Tibial artery (tissue), 4 donors: ENCODE data around the gene CCR5.

Source experiments
- DNase-seq, 2 donors: peaks; one replicate each; pipeline ENCODE4 v3.0.0-alpha.2; 2019
- H3K27ac ChIP-seq, 2 donors: fragments of 200-600 bp; sonication (generic) in 1 of 2; 1 replicate in 1 of 2; 2 replicates in 1 of 2; pipeline ENCODE4 v1.5.1; 2018 to 2019; ENCODE audit warnings: mild to moderate bottlenecking in 1 of 2
- H3K27me3 ChIP-seq, 2 donors: fragments of 200-600 bp; sonication (generic) in 1 of 2; one replicate each; pipeline versions ENCODE4 v1.5.1 to v1.6.0; 2016 to 2019
- H3K36me3 ChIP-seq, 3 donors: fragments of 200-600 bp; sonication (generic) in 2 of 3; one replicate each; pipeline ENCODE4 v1.5.1; 2016 to 2019; ENCODE audit warnings: mild to moderate bottlenecking in 2 of 3
- H3K4me1 ChIP-seq, 4 donors: fragments of 200-600 bp; sonication (generic) in 2 of 4; 1 replicate in 3 of 4; 2 replicates in 1 of 4; pipeline ENCODE4 v1.5.1; 2016 to 2019
- H3K4me3 ChIP-seq, 2 donors: fragments of 200-600 bp; sonication (generic) in 1 of 2; 1 replicate in 1 of 2; 2 replicates in 1 of 2; pipeline ENCODE4 v1.5.1; 2018 to 2019; ENCODE audit warnings: mild to moderate bottlenecking in 2 of 2
- H3K9me3 ChIP-seq, 3 donors: fragments of 200-600 bp; sonication (generic) in 1 of 3; one replicate each; pipeline ENCODE4 v1.5.1; 2016 to 2019
- CTCF ChIP-seq, 2 experiments: fragments of 200-600 bp in 1 of 2; fragments of 450-650 bp in 1 of 2; IDR thresholded peaks; one replicate each; pipeline ENCODE4 v1.5.1; 2017 to 2019; ENCODE audit warnings: antibody characterized with exemption in 2 of 2, mild to moderate bottlenecking in 1 of 2, moderate library complexity in 1 of 2
- intact Hi-C: fragments of 100-400 bp; cut with DNase I; formaldehyde crosslinking; loops from one replicate; pipeline ENCODE4 v1.15.0; 2023; ENCODE audit warnings: low total_unique reads

The CCR5 gene

GRCh38 chr3:46406443-46406787 lies 35.7 kb downstream of the CCR5 start:
- no peak for TF ChIP-seq CTCF (IDR thresholded peaks at IDR 0.05)
- peak overlapping the region; percentile 42 to 63 for H3K27ac ChIP-seq
- H3K9me3 ChIP-seq = no peaks in the 10 kb centered on the region
- peaks cover 0 to 2% of the 10 kb centered on the region in 2 donors for H3K27me3 ChIP-seq
- peak in 1 of 2 donors; percentile 44 for DNase-seq
- no peaks in the 10 kb centered on the region for H3K36me3 ChIP-seq
- H3K4me1 ChIP-seq = peaks cover 0 to 22% (median 8%) of the 10 kb centered on the region in 4 donors
- no peak overlapping the region for H3K4me3 ChIP-seq
- intact Hi-C loops = no loop called here

- intact Hi-C loops = no loop called here
- peaks cover 0 to 22% (median 8%) of the 10 kb centered on the region in 4 donors for H3K4me1 ChIP-seq
- H3K27me3 ChIP-seq = peaks cover 0 to 2% of the 10 kb centered on the region in 2 donors
- peak within 1 kb of the TSS; percentile 18 to 33 for H3K4me3 ChIP-seq
- DNase-seq = peak; percentile 56 to 72
- H3K36me3 ChIP-seq = no peaks in the 10 kb centered on the region
- H3K27ac ChIP-seq = peak within 1 kb of the TSS; percentile 42 to 63
- no peak for TF ChIP-seq CTCF (IDR thresholded peaks at IDR 0.05)
- no peaks in the 10 kb centered on the region for H3K9me3 ChIP-seq
Observed at GRCh38 chr3:46406788-46407611, 36.3 kb downstream of the CCR5 start, which contains the start of the genes CCR5AS and CCRL2. Gene CCR5AS (minus strand): TSS chr3:46407066. Gene CCRL2 (plus strand): TSS chr3:46407259. CDS start chr3:46408080, 821 bp downstream.

- peaks cover 0 to 22% (median 8%) of the 10 kb centered on the region in 4 donors for H3K4me1 ChIP-seq
- H3K36me3 ChIP-seq = no peaks in the 10 kb centered on the region
- no peak overlapping the region for H3K27ac ChIP-seq
- intact Hi-C loops = no loop called here
- no peak for DNase-seq
- peaks cover 0 to 2% of the 10 kb centered on the region in 2 donors for H3K27me3 ChIP-seq
- no peaks in the 10 kb centered on the region for H3K9me3 ChIP-seq
- TF ChIP-seq CTCF (IDR thresholded peaks at IDR 0.05) = no peak
- H3K4me3 ChIP-seq = peak overlapping the region in 1 of 2 donors; percentile 33
Observed at GRCh38 chr3:46407970-46408369, 37.2 kb downstream of the CCR5 start.

- no peaks in the 10 kb centered on the region for H3K36me3 ChIP-seq
- H3K27me3 ChIP-seq = peaks cover 0 to 2% of the 10 kb centered on the region in 2 donors
- no peak overlapping the region for H3K27ac ChIP-seq
- intact Hi-C loops = no loop called here
- H3K4me3 ChIP-seq = no peak overlapping the region
- no peak for DNase-seq
- H3K4me1 ChIP-seq = peaks cover 0 to 22% (median 8%) of the 10 kb centered on the region in 4 donors
- no peak for TF ChIP-seq CTCF (IDR thresholded peaks at IDR 0.05)
- no peaks in the 10 kb centered on the region for H3K9me3 ChIP-seq
Observed at GRCh38 chr3:46408853-46409252, 38.1 kb downstream of the CCR5 start.

- no peak for DNase-seq
- Histone ChIP-seq H3K27ac (no peak overlapping the region), H3K4me1 (peaks cover 0 to 18% (median 8%) of the 10 kb centered on the region in 4 donors), H3K9me3 (no peaks in the 10 kb centered on the region), H3K4me3 (no peak overlapping the region), H3K27me3 (peaks cover 0 to 2% of the 10 kb centered on the region in 2 donors), H3K36me3 (no peaks in the 10 kb centered on the region)
- no peak for TF ChIP-seq CTCF (IDR thresholded peaks at IDR 0.05)
- intact Hi-C loops = no loop called here
Observed at GRCh38 chr3:46409739-46410489, 39.2 kb downstream of the CCR5 start.
